Effector memory CD4-positive, alpha-beta T cell (primary cell): ENCODE data around the gene RAB6C.
"Not testable (repeated sequence)": the region's sequence is repeated elsewhere in the genome, so short reads cannot be mapped to it uniquely, and the experiment has no call there.

Experiments
- DNase-seq, 3 donors: peaks; one replicate each; pipeline ENCODE4 v3.0.0-alpha.2; 2020
- H3K27ac ChIP-seq: 2 replicates; pipeline ENCODE4 v1.7.0; 2013; ENCODE audit warnings: mild to moderate bottlenecking, low read length, moderate library complexity; ENCODE audit not compliant: insufficient read depth, poor library complexity, severe bottlenecking
- H3K27me3 ChIP-seq: replicated peaks from 2 replicates; pipeline ENCODE4 v1.7.0; 2013; ENCODE audit warnings: mild to moderate bottlenecking, low read length; ENCODE audit not compliant: insufficient read depth, control insufficient read depth, poor library complexity, severe bottlenecking
- H3K36me3 ChIP-seq: 2 replicates; pipeline ENCODE4 v1.7.0; 2013; ENCODE audit warnings: mild to moderate bottlenecking, low read length, moderate library complexity; ENCODE audit not compliant: control insufficient read depth, insufficient read depth
- H3K4me1 ChIP-seq: 2 replicates; pipeline ENCODE4 v1.7.0; 2013; ENCODE audit warnings: low read length, mild to moderate bottlenecking; ENCODE audit not compliant: control insufficient read depth, insufficient read depth, poor library complexity, severe bottlenecking
- H3K4me3 ChIP-seq: 2 replicates; pipeline ENCODE4 v1.7.0; 2013; ENCODE audit warnings: low read length, low read depth, mild to moderate bottlenecking; ENCODE audit not compliant: insufficient read depth, poor library complexity, severe bottlenecking
- H3K9me3 ChIP-seq: 2 replicates; pipeline ENCODE4 v1.7.0; 2013; ENCODE audit warnings: mild to moderate bottlenecking, low read length, moderate library complexity; ENCODE audit not compliant: control insufficient read depth
- total RNA-seq, 3 donors: gene quantifications; one replicate each; lab custom pipeline; 2026; lab: John Stamatoyannopoulos, UW

The RAB6C gene
- 0 to 0.09 (median 0) reads per million in 3 donors for total RNA-seq

GRCh38 chr2:129979629-129980155 lies at the start of gene RAB6C:
RAB6C (plus strand) TSS chr2:129979666; CDS start chr2:129980116, 450 bp downstream.
- H3K4me3 ChIP-seq, DNase-seq, H3K27me3 ChIP-seq, H3K9me3 ChIP-seq, H3K36me3 ChIP-seq, H3K4me1 ChIP-seq, H3K27ac ChIP-seq: not testable (repeated sequence)

DNA sequence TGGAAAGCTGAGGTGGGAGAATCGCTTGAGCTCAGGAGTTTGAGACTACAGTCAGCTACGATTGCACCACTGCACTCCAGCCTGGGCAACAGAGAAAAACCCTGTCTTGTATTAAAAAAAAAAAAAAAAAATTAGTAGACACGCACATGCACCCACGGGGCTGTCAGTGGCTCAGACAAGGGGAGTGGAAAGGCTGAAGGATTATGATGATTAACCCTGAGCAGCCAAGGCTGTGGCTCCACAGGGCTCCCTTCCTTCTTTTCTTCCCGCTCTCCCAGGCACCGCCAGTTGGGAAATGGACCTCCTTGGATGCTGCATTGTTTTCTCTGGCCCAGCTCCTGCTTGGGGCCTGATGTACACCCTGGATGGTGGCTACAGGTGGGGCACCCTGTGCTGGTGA lies 49.0 kb upstream of the RAB6C start:
- Histone ChIP-seq H3K36me3 (no peaks in the 10 kb centered on the region), H3K4me1 (no peaks in the 10 kb centered on the region), H3K9me3 (no peaks in the 10 kb centered on the region), H3K4me3 (no peak overlapping the region), H3K27me3 (no peaks in the 10 kb centered on the region), H3K27ac (no peak overlapping the region)
- DNase-seq = no peak

GRCh38 chr2:129933387-129933786 lies 46.1 kb upstream of the RAB6C start:
- not testable (repeated sequence) for H3K27me3 ChIP-seq, DNase-seq, H3K9me3 ChIP-seq, H3K4me3 ChIP-seq, H3K4me1 ChIP-seq, H3K27ac ChIP-seq, H3K36me3 ChIP-seq

- DNase-seq = no peak
- Histone ChIP-seq H3K36me3 (no peaks in the 10 kb centered on the region), H3K27ac (no peak overlapping the region), H3K27me3 (no peaks in the 10 kb centered on the region), H3K4me1 (no peaks in the 10 kb centered on the region), H3K4me3 (no peak overlapping the region), H3K9me3 (no peaks in the 10 kb centered on the region)
Measured at GRCh38 chr2:129934044-129934822, 45.2 kb upstream of the RAB6C start.

DNA sequence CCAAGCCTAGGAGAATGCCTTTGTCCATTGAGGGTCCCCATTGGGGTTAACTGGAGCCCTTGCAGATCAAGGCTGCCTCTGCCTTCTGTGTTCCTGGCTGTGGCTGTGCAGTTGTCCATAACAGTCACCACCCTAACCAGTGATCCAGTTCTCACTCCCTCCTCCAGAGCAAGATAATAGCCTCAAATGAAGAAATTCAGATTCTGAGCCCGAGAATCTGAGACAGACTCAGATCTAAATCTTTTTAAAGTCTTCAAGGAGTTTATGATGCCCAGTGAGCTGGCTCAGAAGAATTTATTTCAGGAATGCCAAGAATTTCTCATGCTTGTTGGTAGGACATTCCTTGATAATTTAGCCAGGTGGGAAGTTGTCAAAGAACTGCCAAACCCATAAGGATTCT lies 44.3 kb upstream of the RAB6C start:
- no peak overlapping the region for H3K27ac ChIP-seq
- H3K27me3 ChIP-seq = no peaks in the 10 kb centered on the region
- H3K4me3 ChIP-seq = no peak overlapping the region
- no peaks in the 10 kb centered on the region for H3K36me3 ChIP-seq
- H3K9me3 ChIP-seq = no peaks in the 10 kb centered on the region
- no peak for DNase-seq
- no peaks in the 10 kb centered on the region for H3K4me1 ChIP-seq

DNA sequence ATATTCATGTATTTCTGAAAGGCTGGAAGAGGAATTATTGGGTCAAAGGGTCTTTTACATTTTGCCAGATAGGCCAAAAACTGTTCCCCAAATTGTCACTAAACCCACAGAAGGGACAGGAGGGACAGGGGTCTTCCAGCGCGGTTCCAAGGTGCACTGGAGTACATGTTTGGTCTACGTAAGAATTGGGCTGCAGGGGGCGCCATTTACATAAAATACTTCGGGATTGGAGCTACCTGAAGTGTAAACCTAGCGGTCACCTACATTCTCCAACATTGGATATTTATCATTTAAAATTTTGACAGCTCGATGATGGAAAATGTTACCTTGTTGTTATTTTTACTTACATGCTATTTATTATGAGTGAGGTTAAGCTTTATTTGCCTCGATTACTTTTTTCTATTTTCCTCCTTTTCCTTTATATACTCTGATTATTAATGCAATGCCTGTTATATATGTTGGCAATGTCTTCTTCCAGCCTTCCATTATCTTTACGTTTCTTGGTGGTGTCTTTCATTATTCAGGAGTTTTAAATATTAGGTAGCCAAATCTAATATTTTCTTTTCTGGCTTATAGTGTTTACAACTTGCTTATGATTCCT lies 43.0 kb upstream of the RAB6C start:
- H3K4me3 ChIP-seq = no peak overlapping the region
- H3K27ac ChIP-seq = no peak overlapping the region
- H3K27me3 ChIP-seq = no peaks in the 10 kb centered on the region
- H3K4me1 ChIP-seq = no peaks in the 10 kb centered on the region
- no peaks in the 10 kb centered on the region for H3K9me3 ChIP-seq
- no peaks in the 10 kb centered on the region for H3K36me3 ChIP-seq
- DNase-seq = peak in 1 of 3 donors; percentile 33

- H3K27me3 ChIP-seq, H3K36me3 ChIP-seq, H3K27ac ChIP-seq, DNase-seq, H3K4me1 ChIP-seq, H3K4me3 ChIP-seq, H3K9me3 ChIP-seq: not testable (repeated sequence)
Measured at GRCh38 chr2:129938850-129939471, 40.5 kb upstream of the RAB6C start.

DNA sequence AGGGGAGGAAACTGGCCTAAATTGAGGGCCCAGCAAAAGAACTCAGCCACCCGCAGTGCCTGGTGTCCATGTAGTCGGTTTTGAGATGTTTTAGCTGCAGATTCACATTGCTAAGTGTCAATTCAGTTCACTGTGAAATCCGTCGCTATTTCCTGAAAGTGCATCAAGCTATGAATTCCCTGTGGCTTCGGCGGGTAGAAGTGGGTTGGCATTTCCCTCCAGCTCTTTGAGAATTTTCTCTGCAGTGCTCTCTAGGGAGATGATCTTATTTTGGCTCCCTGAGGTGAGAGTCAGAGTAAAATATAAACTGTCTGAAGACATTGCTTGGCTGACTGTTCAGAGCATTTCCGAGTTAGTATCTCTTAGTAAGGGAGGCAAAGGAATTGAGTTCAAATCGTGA lies 36.0 kb upstream of the RAB6C start:
- H3K4me3 ChIP-seq, DNase-seq, H3K4me1 ChIP-seq, H3K9me3 ChIP-seq, H3K36me3 ChIP-seq, H3K27ac ChIP-seq, H3K27me3 ChIP-seq: not testable (repeated sequence)

GRCh38 chr2:129945557-129945956 lies 33.9 kb upstream of the RAB6C start:
- Histone ChIP-seq H3K4me1 (no peaks in the 10 kb centered on the region), H3K4me3 (no peak overlapping the region), H3K27ac (no peak overlapping the region), H3K27me3 (no peaks in the 10 kb centered on the region), H3K9me3 (no peaks in the 10 kb centered on the region), H3K36me3 (no peaks in the 10 kb centered on the region)
- no peak for DNase-seq

GRCh38 chr2:129947712-129948111 lies 31.8 kb upstream of the RAB6C start:
- not testable (repeated sequence) for H3K36me3 ChIP-seq, H3K27me3 ChIP-seq, H3K27ac ChIP-seq, H3K9me3 ChIP-seq, H3K4me3 ChIP-seq, DNase-seq, H3K4me1 ChIP-seq
